Ishikawa (cell line): ENCODE data around the gene SPPL2A.

Source experiments
- CEBPB ChIP-seq: IDR thresholded peaks from 2 replicates; pipeline ENCODE4 v1.6.1; 2012
- EGR1 ChIP-seq: IDR thresholded peaks from 2 replicates; pipeline ENCODE4 v1.6.1; 2012
- EP300 ChIP-seq: IDR thresholded peaks from 2 replicates; pipeline ENCODE4 v1.6.1; 2012; ENCODE audit warnings: borderline replicate concordance
- MAX ChIP-seq: IDR thresholded peaks from 2 replicates; pipeline ENCODE4 v1.6.1; 2012
- RAD21 ChIP-seq: IDR thresholded peaks from 2 replicates; pipeline ENCODE4 v1.6.1; 2012; ENCODE audit warnings: low read depth
- REST ChIP-seq: IDR thresholded peaks from 2 replicates; pipeline ENCODE4 v1.6.1; 2012; ENCODE audit warnings: low read depth, mild to moderate bottlenecking
- TAF1 ChIP-seq: IDR thresholded peaks from 2 replicates; pipeline ENCODE4 v1.6.1; 2012; ENCODE audit warnings: low read depth, mild to moderate bottlenecking
- TCF12 ChIP-seq: IDR thresholded peaks from 2 replicates; pipeline ENCODE4 v1.6.1; 2012; ENCODE audit warnings: low read depth
- TEAD4 ChIP-seq: IDR thresholded peaks from 2 replicates; pipeline ENCODE4 v1.6.1; 2012
- YY1 ChIP-seq: IDR thresholded peaks from 2 replicates; pipeline ENCODE4 v1.6.1; 2012; ENCODE audit warnings: low read depth
- ZBTB7A ChIP-seq: IDR thresholded peaks from 2 replicates; pipeline ENCODE4 v1.6.1; 2012; ENCODE audit warnings: low read depth

GRCh38 chr15:50800715-50801114 lies 35.2 kb upstream of the SPPL2A start:
- TF ChIP-seq MAX = no peak
- no peak for TF ChIP-seq EP300
- TF ChIP-seq YY1 = no peak
- no peak for TF ChIP-seq TAF1
- no peak for TF ChIP-seq CEBPB
- no peak for TF ChIP-seq EGR1
- TF ChIP-seq TEAD4 = no peak
- TF ChIP-seq REST = no peak
- no peak for TF ChIP-seq TCF12
- TF ChIP-seq RAD21 = no peak
- no peak for TF ChIP-seq ZBTB7A
